ENCODE data around the gene ANKRD42.
"Not testable (repeated sequence)": the region's sequence is repeated elsewhere in the genome, so short reads cannot be mapped to it uniquely, and the experiment has no call there.

The ANKRD42 gene

DNA sequence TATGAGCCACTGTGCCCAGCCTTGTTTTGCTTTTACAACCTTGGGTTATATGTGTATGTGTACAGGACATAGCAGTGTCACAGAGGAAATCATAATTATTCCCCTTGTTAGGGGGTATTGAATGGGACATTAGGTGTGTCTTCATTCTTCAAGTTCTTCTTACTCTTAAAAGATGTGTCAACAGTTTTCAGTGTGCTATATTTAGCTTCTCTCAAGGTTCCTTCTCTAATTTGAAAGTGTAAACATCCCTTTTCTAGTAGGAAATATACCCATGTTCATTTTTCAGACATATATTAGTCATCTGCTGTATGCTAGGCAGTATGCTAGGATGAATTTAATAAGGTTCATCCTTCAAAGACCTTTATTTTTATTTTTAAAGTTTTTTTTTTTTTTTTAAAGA, 19.5 kb upstream of the ANKRD42 start:
- DNase-seq = no peak

DNA sequence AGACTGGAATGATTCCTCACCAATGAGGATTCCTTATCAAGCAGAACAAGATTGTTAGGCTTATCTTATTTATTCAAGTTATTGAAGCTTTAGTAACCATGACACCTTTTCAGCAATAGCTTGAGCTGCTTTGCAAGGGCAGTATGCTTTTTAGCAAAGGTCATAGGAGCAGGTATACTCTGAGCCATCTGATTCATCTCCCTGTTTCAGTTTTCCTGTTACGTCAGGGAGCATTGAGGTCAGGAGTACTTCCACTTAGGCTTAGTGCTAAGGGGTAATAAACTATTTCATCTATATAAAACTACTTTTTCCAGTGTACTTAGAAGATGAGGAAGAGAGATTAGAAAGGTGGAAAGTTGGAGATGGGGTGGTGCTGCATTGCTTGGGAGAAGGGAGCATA, 17.7 kb upstream of the ANKRD42 start:
- DNase-seq = no peak

DNA sequence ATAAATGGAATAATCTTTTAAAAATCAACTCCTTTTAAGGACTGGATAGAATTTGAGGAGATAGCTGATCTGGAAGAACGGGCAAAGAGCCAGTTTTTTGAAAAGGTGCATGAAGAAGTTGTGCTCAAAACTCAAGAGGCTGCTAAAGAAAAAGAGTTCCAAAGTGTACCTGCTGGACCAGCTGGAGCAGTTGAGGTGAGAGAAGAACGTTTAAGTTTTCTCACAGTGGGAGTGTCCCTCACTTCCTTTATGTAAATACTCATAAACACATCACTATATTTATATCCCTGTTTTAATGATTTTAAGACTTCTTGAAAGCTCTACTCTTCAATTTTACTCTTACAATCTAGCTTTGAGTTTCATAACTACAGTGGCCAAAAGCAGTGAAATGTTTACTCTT, 11.7 kb upstream of the ANKRD42 start:
- no peak for DNase-seq

DNA sequence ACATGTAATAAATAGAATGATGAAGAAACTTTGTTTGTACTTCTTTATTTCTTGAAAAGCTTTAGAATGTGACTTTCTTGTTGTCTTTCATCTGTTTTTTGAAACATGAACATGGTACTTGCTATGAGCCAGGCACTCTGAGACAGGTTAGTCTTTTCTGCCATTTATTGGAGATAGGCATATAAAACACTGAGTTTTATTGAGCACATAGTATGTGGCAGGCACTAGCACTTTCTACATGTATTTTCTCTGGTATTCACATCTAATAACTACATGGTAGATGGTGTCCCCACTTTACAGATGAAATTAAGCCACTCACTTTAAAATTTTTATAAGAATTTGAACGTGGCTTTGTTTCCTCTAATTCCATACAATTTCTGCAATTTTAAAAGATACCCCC, 7.7 kb upstream of the ANKRD42 start:
- no peak for DNase-seq

DNA sequence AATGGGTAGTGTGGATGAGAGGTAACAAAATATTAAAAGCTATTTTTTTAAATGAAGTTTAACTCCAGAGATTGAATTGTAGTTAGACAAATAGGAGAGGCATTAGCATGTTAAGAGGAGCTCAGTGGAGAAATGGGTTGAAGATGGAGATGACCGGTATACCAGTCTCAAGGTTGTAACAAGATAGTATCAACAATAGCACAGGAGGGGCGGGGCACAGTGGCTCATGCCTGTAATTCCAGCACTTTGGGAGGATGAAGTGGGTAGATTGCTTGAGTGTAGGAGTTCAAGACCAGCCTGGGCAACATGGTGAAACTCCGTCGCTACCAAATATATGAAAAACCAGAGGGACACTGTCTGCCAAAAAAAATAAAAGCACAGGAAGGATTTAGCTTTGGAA, 6.0 kb upstream of the ANKRD42 start:
- DNase-seq = no peak

DNA sequence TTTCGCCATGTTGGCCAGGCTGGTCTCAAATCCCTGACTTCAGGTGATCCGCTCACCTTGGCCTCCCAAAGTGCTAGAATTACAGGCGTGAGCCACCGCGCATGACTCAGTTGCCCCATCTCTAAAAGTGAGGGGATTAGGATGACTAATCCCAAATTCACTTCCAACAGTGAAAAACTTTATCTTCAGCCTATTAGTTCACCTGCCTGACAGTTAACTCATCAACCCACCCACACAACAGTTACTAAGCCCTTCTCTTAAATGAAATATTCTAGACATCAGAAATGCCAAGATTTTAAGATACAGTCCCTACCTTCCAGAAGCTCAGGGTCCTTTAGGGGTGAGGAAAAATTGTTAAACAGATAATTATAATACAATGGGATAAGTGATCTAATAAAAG, 2.0 kb upstream of the ANKRD42 start:
- no peak for DNase-seq

DNA sequence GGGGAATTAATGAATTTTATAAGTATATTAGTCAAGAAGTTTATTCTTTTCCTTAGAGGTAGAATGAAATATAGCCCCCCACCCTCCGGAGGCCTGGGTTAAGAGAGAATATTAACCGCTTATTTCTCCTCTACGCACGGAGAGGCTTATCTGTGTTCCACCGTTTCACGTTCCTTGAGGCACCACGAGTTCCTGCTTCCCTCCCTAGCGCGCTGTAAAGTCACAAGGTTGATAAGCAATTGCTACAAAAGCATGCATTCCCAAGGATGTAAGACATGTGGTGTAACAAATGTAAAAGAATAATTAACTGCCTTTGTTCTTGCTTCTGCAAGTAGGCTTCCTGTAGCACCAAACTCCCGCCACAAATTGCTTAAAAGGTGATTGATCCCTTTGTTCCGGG, 1.5 kb upstream of the ANKRD42 start:
- DNase-seq = no peak

DNA sequence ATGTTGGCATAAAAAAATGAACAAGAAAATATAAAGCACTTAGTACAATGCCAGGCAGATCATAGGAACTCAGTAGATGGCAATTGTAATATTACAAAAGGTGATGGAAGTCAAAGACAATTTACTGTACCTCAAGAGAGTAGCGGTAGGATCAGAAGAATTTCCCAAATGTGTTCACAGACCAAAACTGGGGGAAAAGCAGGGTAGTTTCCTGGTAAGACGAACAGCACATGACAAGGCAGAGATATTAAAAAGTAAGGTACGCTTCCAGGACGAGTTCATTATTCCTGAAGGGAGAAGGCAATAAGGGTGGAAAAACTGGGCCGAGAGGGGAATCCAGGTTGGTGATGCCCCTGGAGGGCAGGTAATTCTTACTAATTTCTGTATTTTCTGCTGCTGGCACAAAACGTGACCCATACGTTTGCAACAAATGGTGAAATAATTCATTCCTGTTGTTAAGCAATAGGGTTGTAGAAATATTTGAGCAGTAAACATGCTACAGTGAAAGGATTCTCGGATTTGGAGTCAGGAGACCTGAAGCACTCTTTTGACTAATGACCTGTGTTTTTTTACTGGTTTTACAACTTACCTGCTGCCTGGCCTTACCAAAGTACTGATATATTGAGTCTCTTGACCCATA, 786 bp upstream of the ANKRD42 start:
- no peak for DNase-seq

DNA sequence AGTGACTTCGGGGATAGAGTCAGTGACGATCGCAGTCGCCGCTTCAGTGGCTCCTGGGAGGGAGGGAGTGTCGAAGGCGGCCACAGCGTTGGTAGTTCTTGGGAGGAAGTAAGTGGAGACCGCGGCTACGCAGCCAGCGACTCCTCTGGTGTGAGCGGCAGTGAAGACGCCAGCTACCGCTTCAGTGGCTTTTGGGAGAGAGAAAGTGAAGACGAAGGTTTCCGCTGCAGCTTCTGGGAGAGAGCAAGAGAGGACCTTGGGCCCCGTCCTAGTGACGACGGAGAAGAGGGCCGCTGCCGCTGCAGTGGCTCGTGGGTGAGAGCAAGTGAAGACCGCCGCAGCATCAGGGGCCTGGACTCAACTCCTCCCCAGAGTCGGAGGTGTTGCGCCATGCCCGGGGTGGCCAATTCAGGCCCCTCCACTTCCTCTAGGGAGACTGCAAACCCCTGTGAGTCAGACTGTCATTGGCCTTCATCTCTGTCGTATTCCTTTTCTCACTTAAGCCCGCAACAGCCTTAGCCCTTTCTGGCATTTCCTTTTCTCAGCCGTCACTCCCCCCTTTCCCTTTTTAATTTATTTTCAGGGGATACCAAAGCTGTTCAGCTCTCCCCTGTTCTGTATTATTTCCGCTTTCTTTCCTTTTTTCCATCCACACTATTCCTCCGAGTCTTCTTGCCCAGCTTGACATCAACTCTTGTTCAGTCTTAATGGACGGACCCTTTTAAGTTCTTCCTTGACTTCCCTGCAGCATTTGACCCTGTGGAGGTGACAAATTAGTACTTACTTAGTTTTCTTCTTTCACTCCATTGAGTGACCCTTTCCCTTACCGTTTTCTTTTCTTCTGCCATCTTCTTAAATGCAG, 1.0 kb downstream of the ANKRD42 start:
- no peak for DNase-seq

DNA sequence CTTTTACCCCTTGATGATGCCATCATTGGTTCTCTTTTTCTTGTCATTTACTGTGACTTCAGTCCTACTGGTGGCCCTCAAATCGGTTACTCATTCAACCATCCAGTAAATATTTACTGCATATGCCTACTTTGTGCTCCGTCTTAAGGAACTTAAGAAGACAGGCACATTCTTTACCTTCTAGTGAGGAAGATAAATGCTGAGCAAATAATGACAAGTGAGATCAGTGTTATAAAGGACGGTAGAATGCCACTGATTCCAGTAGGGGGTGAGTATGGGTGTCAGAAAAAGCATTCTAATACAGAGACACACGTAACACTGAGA, 1.6 kb downstream of the ANKRD42 start:
- no peak for DNase-seq

DNA sequence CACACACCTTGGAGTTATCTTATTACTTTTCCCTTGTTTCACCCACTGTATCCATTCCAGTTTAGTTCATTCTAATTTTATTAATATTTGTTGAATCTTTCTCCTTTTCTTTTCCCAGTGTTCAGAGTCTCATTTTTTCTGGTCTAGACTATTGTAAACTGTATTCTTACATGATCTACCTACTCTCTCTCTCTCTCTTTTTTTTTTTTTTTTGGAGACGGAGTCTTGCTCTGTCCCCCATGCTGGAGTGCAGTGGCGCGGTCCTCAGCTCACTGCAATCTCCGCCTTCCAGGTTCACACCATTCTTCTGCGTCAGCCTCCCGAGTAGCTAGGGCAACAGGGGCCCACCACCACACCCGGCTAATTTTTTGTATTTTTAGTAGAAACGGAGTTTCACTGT, 2.1 kb downstream of the ANKRD42 start:
- no peak for DNase-seq

DNA sequence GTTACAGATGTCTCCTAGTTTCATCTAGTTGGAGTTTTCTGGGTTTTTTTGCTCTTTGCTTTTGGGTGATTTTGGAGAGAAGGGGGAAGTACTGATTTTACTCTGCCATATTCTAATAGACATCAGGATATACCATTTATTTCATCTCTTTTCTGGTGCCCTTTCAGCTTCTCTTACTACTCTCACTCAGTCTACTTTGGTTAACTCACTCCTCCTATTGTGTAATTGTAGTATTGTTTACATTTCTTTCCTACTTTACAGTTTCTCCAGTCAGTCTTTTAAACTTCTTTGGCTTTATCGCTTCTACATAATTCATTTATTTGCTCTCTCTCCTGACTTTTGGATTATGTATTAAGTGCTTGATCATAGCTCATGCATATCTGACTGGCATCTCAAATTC, 6.5 kb downstream of the ANKRD42 start:
- no peak for DNase-seq

DNA sequence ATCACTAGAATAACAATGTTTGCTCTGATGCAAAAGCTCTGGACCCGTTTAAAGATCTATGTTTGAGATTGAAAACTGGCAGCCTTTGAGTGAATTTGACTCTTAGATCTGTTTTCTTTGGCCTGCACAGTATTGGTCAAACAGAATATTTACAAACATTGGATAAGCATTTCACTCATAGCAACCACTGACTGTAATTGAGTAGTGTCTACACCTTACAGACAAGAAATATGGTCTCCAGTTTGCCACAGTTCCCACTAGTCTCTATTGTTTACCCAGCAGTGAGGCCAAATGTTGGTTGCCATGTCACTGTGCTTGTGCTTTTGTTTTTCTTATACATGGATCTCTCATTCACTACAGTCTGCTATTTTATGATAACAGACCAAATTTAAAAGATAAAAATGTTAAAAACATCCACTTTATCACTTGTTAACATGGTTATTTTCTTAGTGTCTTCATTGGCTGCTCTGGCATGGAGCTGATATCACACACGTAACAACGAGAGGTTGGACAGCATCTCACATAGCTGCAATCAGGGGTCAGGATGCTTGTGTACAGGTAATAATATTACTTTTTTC, 12.2 kb downstream of the ANKRD42 start:
- DNase-seq = no peak

DNA sequence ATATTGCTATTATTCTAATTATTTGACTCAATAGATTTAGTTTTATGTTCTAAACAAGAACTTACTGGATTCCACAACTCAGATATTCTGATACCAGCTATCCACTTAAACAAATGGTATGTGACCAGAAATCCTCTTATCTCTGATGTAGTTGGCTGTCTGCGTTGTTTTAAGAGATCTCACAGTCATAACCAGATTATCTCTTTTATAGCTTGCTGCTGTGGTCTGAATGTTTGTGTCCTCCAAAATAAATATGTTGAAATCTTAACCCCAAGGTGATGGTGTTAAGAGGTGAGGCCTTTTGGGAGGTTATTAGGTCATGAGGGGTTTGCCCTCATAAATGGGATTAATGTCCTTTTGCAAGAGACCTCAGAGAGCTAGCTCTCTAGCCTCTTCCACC, 12.7 kb downstream of the ANKRD42 start:
- DNase-seq = no peak

DNA sequence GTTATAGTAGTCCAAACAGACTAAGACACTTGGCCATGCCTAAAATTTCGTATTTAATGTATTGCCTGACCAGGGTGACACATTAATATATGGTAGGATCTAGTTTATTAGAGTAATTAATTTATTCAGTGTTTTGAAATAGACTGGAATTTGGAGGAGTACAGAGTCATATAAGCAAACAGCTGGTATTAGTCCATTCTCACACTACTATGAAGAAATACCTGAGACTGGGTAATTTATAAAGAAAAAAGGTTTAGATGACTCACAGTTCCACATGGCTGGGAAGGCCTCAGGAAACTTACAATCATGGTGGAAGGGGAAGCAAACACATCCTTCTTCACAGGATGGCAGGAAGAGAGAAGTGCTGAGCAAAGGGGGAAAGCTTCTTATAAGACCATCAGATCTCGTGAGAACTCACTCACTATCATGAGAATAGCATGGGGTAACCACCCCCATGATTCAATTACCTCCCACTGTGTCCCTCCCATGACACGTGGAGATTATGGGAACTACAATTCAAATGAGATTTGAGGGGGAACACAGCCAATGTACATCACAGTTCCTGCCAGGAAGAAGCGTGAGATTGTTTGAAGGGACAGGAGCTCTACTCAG, 13.4 kb downstream of the ANKRD42 start:
- DNase-seq = not testable (repeated sequence)

DNA sequence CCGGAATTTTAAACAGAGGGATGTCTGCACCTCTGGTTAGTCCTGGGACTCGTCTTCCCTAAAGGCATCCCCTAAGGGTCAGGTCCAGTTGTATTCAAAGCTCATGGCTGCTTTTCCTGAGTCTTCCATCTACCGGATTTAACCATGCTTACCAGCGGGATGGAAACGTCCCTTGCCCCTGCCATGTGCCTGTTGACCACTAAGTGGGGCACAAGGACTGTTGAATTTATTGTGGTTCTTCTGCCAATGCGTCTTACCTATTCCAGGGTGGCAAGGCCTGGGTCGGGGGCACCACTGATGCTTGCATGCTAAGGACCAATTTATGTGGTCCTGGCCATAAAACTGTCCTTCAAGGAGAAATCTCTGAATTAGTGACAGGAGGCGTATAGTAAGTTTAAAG, 25.6 kb downstream of the ANKRD42 start:
- DNase-seq = no peak

DNA sequence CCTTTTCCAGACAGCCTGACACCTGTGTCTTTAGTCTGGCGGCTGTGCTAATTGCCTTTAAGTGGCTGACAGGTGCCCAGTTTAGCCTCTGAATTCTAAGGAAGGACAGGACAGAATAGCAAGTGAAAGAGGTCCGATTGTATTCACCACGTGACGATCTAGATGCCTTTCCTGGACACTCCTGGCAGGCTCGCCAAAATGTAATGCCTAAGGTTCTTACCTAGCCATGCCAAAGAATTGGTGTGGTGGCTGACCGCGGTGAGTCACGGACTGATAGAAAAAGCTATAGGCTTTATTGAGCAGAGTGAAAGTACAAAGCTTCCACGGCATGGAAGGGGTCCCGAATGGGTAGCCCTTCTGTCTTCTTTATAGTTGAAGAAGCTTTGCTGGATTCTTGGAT, 26.7 kb downstream of the ANKRD42 start:
- DNase-seq = no peak

DNA sequence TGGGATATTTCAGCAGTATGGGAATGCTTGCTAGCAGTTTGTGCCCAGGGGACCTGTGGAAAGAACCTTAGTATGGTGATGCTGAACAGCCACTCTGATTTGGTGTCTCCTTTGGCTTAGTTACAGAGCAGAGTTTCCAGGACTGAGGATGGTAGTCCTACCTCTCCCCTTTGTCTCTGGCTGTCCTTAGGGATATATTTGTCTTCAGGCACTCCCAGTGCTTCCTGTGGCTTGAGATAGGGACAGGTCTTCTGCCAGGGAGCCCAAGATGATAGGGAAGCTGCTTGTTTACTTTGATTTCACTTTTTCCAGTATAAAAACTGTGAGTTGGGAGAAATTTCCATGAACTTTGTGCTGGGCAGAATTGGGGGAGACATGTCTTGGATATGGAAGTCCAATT, 28.2 kb downstream of the ANKRD42 start:
- no peak for DNase-seq

DNA sequence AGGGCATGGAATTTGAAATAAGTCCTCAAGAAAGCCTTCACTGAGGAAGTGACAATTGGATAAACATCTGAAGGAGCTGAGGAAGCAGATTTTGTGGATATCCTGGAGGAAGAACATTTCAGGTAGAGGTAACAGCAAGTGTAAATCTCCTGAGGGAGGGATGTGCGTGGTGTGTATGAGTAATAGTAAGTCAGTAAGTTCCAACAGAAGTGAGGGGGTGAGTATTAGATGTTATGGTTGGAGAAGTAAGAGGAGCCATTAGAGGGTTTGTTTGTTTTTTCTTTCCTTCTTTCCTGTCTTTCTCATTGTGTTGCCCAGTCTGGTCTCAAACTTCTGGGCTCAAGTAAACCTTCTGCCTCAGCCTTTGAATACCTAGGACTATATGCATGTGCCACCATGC, 29.0 kb downstream of the ANKRD42 start:
- DNase-seq = no peak

DNA sequence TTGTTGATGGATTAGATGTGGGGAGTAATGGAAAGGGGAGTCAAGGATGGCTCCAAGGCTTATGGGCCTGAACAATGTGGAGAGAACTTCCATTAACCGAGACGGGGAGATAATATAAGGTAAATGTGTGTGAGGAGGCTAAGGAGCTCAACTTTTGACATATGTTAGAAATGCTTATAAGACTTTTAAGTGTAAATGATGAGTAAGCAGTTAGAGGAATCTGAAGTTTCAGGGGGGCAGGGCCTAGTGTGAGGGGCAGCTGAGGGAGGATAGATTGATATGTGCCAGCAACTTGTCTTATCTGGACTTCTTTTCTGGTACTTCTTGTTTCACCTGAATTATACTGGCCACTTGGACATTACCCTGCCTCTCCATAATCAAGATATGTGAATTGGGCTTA, 29.9 kb downstream of the ANKRD42 start:
- DNase-seq = no peak

DNA sequence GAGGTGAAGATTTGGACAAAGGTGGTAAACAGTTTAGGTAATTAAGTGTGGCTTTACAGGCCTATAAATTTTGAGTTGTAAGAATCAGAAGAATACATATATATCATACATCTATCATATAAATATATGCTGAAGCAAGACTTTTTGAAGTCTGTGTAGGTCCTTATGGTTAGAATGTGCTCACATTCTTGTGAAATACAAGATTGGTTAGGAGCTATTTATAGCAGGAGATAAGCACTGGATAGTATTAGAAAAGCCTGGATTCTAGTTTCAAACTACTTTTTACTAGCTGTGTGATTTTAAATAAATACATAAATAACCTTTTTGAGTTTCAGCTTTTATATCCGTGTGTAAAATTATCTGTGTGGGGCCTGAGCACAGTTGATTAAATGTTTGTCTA, 42.3 kb downstream of the ANKRD42 start:
- no peak for DNase-seq

DNA sequence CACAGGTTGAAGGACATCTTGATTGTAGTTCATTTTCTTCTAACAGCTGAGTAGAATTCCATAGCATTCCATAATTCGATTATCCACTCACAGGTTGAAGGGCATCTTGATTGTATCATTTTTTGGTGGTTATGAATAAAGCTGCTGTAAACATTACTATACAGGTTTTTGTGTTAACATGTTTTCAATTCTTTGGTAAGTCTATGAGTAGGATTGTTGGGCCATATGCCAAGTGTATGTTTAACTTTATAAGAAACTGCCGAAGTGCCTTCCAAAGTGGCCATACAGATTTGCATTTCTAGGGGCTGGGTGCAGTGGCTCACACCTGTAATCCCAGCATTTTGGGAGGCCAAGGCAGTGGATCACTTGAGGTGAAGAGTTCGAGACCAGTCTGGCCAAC, 44.6 kb downstream of the ANKRD42 start:
- DNase-seq = no peak

DNA sequence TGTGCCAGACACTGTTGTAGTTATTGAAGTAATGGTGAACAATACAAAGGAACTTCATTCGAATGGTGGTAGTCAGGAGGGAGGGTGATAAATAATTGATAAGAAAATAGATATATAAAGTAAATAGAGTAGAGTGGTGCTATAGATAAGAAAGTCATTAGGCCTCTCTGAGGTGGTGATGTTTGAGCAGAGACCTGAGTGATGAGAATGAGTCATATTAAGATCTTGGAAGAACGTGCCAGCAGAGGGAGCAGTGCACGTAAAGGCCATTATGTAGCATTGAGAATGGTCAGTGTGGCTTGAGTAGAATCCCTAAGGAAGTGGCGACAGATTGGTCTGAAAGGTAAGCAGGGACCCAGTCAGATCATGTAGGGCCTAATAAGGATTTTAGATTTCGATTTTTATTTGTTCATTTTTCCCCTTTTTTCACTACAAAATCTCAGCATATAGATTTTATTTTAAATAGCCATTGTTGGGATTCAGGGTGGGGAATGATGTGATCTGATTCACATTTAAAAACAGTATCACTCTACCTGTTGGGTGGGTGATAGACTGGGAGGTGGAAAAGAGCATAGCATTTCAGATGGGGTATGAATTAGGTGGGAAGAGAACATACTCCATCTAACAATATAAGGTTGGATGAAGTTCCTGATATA, 47.9 kb downstream of the ANKRD42 start:
- no peak for DNase-seq

DNA sequence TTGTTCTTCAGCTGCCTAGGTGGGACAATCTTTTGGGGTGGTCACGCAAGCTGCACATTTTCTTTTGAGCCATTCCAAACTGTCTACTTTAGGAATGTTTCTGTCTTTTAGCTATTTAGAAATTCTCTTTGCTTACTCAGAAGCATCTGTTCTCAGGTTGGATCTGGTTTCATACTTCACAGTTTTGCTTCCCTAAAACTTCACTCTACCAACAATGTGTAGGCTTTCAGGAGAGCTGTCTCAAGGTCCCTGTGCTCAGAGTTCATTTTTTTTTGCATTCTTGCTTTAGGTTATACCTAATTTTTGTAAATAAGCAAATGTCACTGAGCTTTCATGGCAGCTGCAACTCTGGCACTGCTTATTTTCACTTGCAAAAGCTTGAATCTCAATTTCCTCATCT, 55.9 kb downstream of the ANKRD42 start:
- no peak for DNase-seq

Measured in NCI-H2029 treated with DMSO at 0.1 percent for 48 hours (cell line).